K562 (cell line): ENCODE data around the gene PDE4D. TPM values are rescaled to one million over a fixed set of nuclear protein-coding genes. Genes with fewer than 3 reads are reported as not detected.

Experiments used
- E2F4 ChIP-seq: sonication (generic); formaldehyde crosslinking; IDR thresholded peaks from 2 replicates; pipeline ENCODE4 v1.8.0; 2022; ENCODE audit warnings: mild to moderate bottlenecking, low read depth, missing genetic modification reagents
- SRF ChIP-seq, 2 experiments: fragments of 250-450, 450-650 bp in 1 of 2; sonication (Bioruptor Pico) in 1 of 2; sonication (generic) in 1 of 2; formaldehyde crosslinking; IDR thresholded peaks; 2 replicates each; pipeline versions ENCODE4 v1.5.0 to v1.5.1; 2020 to 2022; ENCODE audit warnings: mild to moderate bottlenecking in 1 of 2, missing genetic modification reagents in 1 of 2
- TBL1XR1 ChIP-seq, 2 experiments: IDR thresholded peaks; 2 replicates each; pipeline ENCODE4 v1.6.1; 2012; ENCODE audit warnings: improper control_type of control experiment in 2 of 2, low read length in 2 of 2, mild to moderate bottlenecking in 1 of 2
- ZNF318 ChIP-seq, 2 experiments: fragments of 450-650 bp; IDR thresholded peaks; 2 replicates each; pipeline ENCODE4 v1.6.1; 2016; ENCODE audit warnings: mild to moderate bottlenecking in 2 of 2, borderline replicate concordance in 1 of 2, low read depth in 1 of 2, moderate library complexity in 1 of 2
- polyA plus RNA-seq, 8 experiments: library from polyadenylated mRNA; depleted of rRNA in 4 of 8; stranded (reverse) in 5 of 8; unstranded in 3 of 8; fragments of >200 nt; fragmentation: Nextera tagmentation in 2 of 8; fragmentation: Illumina TruSeq in 1 of 8; extraction: Ambion mirVana in 2 of 8; extraction: Trizol in 1 of 8; gene quantifications; 2 replicates each; pipeline versions ENCODE4 v1.2.1 to v1.2.3, GENCODE V29; 2011 to 2014; ENCODE audit warnings: inconsistent platforms in 1 of 8, missing spikeins in 1 of 8
- total RNA-seq, 7 experiments: library from RNA; depleted of rRNA in 6 of 7; stranded (reverse); fragments of >200 nt in 6 of 7; fragmentation: Illumina TruSeq in 2 of 7; extraction: Trizol in 2 of 7; gene quantifications; 2 replicates each; pipeline versions ENCODE4 v1.2.1 to v1.2.3, GENCODE V29; 2011 to 2021; ENCODE audit warnings: low replicate concordance in 1 of 7

The PDE4D gene
- total and polyA plus RNA-seq, 9 of the 15 experiments (the other 6 are each of a cell fraction or from before 2014, with no cell fraction given): 0.04 to 0.46 (median 0.13) TPM

- TF ChIP-seq ZNF318 (IDR thresholded peaks at IDR 0.05; ENCODE audit: borderline replicate concordance in 1 of 2, low read depth in 1 of 2) (no peak), TBL1XR1 (IDR thresholded peaks at IDR 0.05; ENCODE audit: low read length in 2 of 2) (no peak), SRF (CRISPR knock-in tag; IDR thresholded peaks at IDR 0.05) (no peak), E2F4 (CRISPR knock-in tag) (no peak)
- TF ChIP-seq, all 486 proteins: peak for 0
These were observed 368.2 kb downstream of the PDE4D start (continued) for GRCh38 chr5:59525311-59525710.
